Panc1 (cell line): ENCODE results near the gene CCDC32.

Experiments
- POLR2AphosphoS5 ChIP-seq: IDR thresholded peaks from 2 replicates; pipeline ENCODE4 v1.6.1; 2012; ENCODE audit warnings: mild to moderate bottlenecking, low read depth, low read length, moderate library complexity
- SIN3A ChIP-seq: IDR thresholded peaks from 2 replicates; pipeline ENCODE4 v1.6.1; 2012; ENCODE audit warnings: low read depth, mild to moderate bottlenecking, low read length, moderate library complexity, borderline replicate concordance; ENCODE audit not compliant: insufficient read depth
- TCF7L2 ChIP-seq: IDR thresholded peaks from 2 replicates; pipeline ENCODE4 v1.6.1; 2011; ENCODE audit warnings: mild to moderate bottlenecking, low read depth, low read length, inconsistent platforms
- TF ChIP-seq, protein P1 (sequence below): fragments of 450-650 bp; IDR thresholded peaks from 2 replicates; pipeline ENCODE4 v1.5.1; 2017; ENCODE audit warnings: mild to moderate bottlenecking
- TF ChIP-seq, protein P2 (sequence below), 2 experiments: IDR thresholded peaks; 2 replicates each; pipeline ENCODE4 v1.6.1; 2011 to 2012; ENCODE audit warnings: low read depth in 2 of 2, control low read depth in 1 of 2, low read length in 1 of 2, mild to moderate bottlenecking in 1 of 2, moderate library complexity in 1 of 2; ENCODE audit not compliant: insufficient read depth in 1 of 2

DNA sequence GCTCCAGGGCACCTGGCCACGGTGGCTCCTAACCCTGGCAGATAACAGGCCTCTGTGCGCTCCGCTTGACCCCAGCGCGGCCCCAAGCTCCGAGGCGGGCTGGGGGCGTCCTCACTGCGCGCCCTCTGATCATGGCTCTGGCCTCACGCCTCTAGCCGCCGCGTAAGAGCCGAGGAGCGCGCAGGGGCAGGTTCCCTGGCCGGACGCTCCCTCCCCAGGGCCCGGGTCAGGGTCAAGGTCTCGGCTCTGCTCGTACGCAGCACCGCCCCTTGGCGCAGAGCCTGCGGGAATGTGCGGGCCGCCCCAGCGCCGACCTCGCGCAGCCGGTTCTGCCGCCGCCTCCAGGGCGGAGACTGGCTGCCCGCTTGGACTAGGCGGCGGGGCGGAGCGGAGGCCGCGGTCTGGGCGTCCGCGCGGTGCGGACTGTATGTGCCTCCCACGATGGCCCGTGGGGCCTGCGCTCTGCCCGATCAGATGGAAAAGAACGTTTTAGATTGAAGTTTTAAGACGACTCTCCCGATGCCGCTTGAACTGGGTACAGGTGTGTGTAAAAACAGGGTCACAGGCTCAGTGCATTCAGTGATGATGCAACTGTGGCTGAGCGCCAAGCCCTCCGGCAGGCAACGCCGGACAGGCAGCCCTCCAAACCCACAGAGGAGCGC, 53.2 kb downstream of the CCDC32 start:
- TF ChIP-seq, protein P1, sequence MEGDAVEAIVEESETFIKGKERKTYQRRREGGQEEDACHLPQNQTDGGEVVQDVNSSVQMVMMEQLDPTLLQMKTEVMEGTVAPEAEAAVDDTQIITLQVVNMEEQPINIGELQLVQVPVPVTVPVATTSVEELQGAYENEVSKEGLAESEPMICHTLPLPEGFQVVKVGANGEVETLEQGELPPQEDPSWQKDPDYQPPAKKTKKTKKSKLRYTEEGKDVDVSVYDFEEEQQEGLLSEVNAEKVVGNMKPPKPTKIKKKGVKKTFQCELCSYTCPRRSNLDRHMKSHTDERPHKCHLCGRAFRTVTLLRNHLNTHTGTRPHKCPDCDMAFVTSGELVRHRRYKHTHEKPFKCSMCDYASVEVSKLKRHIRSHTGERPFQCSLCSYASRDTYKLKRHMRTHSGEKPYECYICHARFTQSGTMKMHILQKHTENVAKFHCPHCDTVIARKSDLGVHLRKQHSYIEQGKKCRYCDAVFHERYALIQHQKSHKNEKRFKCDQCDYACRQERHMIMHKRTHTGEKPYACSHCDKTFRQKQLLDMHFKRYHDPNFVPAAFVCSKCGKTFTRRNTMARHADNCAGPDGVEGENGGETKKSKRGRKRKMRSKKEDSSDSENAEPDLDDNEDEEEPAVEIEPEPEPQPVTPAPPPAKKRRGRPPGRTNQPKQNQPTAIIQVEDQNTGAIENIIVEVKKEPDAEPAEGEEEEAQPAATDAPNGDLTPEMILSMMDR, result no peak
- no peak; the same call in 1 of the 2 replicates for TF ChIP-seq POLR2AphosphoS5
- no peak for TF ChIP-seq TCF7L2
- no peak for TF ChIP-seq SIN3A
- TF ChIP-seq, protein P2, sequence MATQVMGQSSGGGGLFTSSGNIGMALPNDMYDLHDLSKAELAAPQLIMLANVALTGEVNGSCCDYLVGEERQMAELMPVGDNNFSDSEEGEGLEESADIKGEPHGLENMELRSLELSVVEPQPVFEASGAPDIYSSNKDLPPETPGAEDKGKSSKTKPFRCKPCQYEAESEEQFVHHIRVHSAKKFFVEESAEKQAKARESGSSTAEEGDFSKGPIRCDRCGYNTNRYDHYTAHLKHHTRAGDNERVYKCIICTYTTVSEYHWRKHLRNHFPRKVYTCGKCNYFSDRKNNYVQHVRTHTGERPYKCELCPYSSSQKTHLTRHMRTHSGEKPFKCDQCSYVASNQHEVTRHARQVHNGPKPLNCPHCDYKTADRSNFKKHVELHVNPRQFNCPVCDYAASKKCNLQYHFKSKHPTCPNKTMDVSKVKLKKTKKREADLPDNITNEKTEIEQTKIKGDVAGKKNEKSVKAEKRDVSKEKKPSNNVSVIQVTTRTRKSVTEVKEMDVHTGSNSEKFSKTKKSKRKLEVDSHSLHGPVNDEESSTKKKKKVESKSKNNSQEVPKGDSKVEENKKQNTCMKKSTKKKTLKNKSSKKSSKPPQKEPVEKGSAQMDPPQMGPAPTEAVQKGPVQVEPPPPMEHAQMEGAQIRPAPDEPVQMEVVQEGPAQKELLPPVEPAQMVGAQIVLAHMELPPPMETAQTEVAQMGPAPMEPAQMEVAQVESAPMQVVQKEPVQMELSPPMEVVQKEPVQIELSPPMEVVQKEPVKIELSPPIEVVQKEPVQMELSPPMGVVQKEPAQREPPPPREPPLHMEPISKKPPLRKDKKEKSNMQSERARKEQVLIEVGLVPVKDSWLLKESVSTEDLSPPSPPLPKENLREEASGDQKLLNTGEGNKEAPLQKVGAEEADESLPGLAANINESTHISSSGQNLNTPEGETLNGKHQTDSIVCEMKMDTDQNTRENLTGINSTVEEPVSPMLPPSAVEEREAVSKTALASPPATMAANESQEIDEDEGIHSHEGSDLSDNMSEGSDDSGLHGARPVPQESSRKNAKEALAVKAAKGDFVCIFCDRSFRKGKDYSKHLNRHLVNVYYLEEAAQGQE (IDR thresholded peaks at IDR 0.05; ENCODE audit: insufficient read depth in 1 of 2, low read depth in 2 of 2, low read length in 1 of 2), result no peak
